H1 (cell line): Measurements from ENCODE around the gene SLC7A8. TPM values are rescaled to one million over a fixed set of nuclear protein-coding genes. Genes with fewer than 3 reads are reported as not detected.

Experiments used
- EP300 ChIP-seq, 2 experiments: IDR thresholded peaks; 1 replicate in 1 of 2; 2 replicates in 1 of 2; pipeline ENCODE4 v1.6.1; 2011 to 2012; ENCODE audit warnings: low read depth in 2 of 2, low read length in 2 of 2, mild to moderate bottlenecking in 2 of 2, borderline replicate concordance in 1 of 2, inconsistent platforms in 1 of 2, moderate library complexity in 1 of 2
- MAFK ChIP-seq: IDR thresholded peaks from 2 replicates; pipeline ENCODE4 v1.6.1; 2012; ENCODE audit warnings: low read depth, mild to moderate bottlenecking, improper control_type of control experiment, low read length
- NANOG ChIP-seq: IDR thresholded peaks from 2 replicates; pipeline ENCODE4 v1.6.1; 2011; ENCODE audit warnings: low read length, low read depth, mild to moderate bottlenecking, inconsistent platforms; ENCODE audit not compliant: insufficient read depth, poor library complexity, severe bottlenecking
- SP1 ChIP-seq: IDR thresholded peaks from 2 replicates; pipeline ENCODE4 v1.6.1; 2011; ENCODE audit warnings: low read depth, low read length
- SUZ12 ChIP-seq: fragments of 200-600 bp; sonication (generic); IDR thresholded peaks from 2 replicates; pipeline ENCODE4 v1.6.1; 2012; ENCODE audit warnings: mild to moderate bottlenecking, inconsistent platforms, low read length, moderate library complexity, mixed read lengths
- TEAD4 ChIP-seq: IDR thresholded peaks from 2 replicates; pipeline ENCODE4 v1.6.1; 2012; ENCODE audit warnings: low read depth, low read length, inconsistent platforms, mixed read lengths
- polyA plus RNA-seq, 7 experiments: library from polyadenylated mRNA; depleted of rRNA in 3 of 7; stranded (reverse) in 5 of 7; unstranded in 2 of 7; fragments of >200 nt in 5 of 7; fragments of 200-250 nt in 2 of 7; gene quantifications; 1 replicate in 5 of 7; 2 replicates in 1 of 7; 4 replicates in 1 of 7; pipeline versions ENCODE4 v1.2.1 to v1.2.3, GENCODE V29; 2011 to 2013; ENCODE audit warnings: missing spikeins in 2 of 7, mixed read lengths in 2 of 7
- total RNA-seq: library from RNA; stranded (reverse); fragmentation: NEBNext Ultra II Directional; extraction: Animal tissue kit (Norgen Biotek cat#: 25700); gene quantifications from 2 replicates; pipeline ENCODE4 v1.2.1, GENCODE V29; 2021
- TF ChIP-seq, protein P1 (sequence below): IDR thresholded peaks from 2 replicates; pipeline ENCODE4 v1.6.1; 2011; ENCODE audit warnings: low read depth, mild to moderate bottlenecking, low read length; ENCODE audit not compliant: insufficient read depth

SLC7A8 gene
- total and polyA plus RNA-seq, 2 of the 8 experiments (the other 6 are each of a cell fraction or from before 2014, with no cell fraction given) = 182 to 204 TPM

DNA sequence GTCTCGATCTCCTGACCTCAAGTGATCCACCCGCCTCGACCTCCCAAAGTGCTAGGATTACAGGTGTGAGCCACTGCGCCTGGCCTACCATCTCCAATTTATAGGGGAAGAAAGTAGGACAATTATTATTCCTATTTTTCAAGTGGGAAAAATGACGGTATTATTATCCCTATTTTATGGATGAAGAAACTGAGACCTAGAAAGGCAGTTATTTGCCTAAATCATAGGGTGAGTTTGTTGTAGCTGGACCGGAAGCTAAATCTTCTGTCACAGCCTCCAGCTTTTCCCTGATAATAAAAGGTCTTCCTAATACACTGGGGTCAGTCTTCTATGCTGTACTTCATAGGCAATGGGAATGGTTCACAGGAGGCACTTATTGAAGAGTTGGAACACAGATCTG lies 13.8 kb downstream of the SLC7A8 start (continued):
- TF ChIP-seq SUZ12 = no peak
- TF ChIP-seq TEAD4 = no peak
- no peak for TF ChIP-seq NANOG
- TF ChIP-seq, protein P1, sequence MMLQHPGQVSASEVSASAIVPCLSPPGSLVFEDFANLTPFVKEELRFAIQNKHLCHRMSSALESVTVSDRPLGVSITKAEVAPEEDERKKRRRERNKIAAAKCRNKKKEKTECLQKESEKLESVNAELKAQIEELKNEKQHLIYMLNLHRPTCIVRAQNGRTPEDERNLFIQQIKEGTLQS = no peak
- no peak for TF ChIP-seq MAFK
- no peak for TF ChIP-seq SP1
- no peak for TF ChIP-seq EP300 (IDR thresholded peaks at IDR 0.05; ENCODE audit: borderline replicate concordance in 1 of 2, low read depth in 2 of 2, low read length in 2 of 2)
